Measurements from ENCODE around the gene ALDH18A1. TPM values are rescaled to one million over a fixed set of nuclear protein-coding genes. Genes with fewer than 3 reads are reported as not detected.
A peak's percentile ranks its signal among the peaks of the same experiment; 100 is the strongest.

Gene ALDH18A1
- total RNA-seq, 2 donors from 2014 or later: 35.8 to 39.4 TPM

DNA sequence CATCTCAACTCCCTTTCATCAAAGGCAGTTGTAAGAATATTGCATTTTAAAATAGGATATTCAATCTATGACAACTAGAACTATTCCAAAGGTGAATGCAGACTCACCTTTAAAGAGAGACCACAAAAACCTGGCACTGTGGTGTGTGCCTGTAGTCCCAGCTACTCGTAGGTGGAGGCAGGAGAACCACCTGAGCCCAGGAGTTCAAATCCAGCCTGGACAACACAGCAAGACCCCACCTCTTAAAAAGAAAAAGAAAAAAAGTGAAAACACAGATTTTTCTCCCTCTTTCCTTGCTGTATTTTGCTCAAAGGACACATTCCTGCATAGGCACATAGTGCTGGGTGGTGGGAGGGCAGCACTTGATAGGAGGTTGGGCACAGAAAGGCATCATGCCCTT lies 739 bp upstream of the ALDH18A1 start:
- Histone ChIP-seq H3K9me3 (no peaks in the 10 kb centered on the region), H3K27me3 (replicated peaks; ENCODE audit: insufficient read depth) (no peaks in the 10 kb centered on the region), H3K4me3 (peak overlapping the region; percentile 81), H3K36me3 (peaks cover 6% of the 10 kb centered on the region), H3K27ac (no peak overlapping the region), H3K4me1 (ENCODE audit: control insufficient read depth in 1 of 2, low read depth in 2 of 2) (peaks cover 5 to 21% of the 10 kb centered on the region in 2 donors)
- DNase-seq (ENCODE audit: low spot score) (no peak), ATAC-seq (ENCODE audit: insufficient number of reproducible peaks, low FRiP score, low read depth) (no peak)
- TF ChIP-seq CTCF (IDR thresholded peaks at IDR 0.05): no peak

DNA sequence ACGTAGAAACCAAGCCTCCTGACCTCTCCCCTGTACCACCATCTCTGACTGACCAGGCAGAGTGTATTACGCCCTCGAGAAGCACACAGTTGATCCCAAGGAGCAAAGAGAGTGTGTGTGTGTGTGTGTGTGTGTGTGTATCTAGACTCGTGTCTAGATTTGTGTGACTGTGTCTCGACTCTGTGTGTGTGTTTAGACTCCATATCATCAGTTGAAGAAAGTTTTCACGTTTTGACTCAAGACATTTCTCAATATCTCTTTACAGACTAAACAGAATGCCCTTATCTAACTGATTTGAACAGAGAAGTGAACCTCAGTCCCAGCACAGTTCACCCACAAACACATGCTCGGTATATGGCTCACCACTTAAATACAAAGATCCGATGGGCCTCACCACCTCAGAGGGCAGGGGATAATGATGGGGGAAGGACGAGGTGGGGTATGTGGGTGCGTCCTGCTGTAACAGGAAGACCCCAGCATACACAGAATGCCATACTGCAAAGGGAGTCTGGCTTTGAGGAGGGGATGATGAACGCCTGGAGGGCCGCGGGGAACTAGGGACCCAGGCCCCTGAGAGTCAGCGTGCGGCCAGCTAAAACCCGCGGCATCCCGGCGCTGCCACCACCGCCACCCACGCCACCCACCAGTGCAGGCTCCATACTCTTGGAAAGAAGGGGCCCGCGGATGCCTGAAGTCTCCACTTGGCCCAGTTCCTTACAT lies 780 bp downstream of the ALDH18A1 start:
- Histone ChIP-seq H3K4me3 (peak overlapping the region; percentile 81), H3K27me3 (replicated peaks; ENCODE audit: insufficient read depth) (no peaks in the 10 kb centered on the region), H3K27ac (peak overlapping the region; percentile 30 to 55), H3K4me1 (ENCODE audit: control insufficient read depth in 1 of 2, low read depth in 2 of 2) (peaks cover 5 to 16% of the 10 kb centered on the region in 2 donors), H3K9me3 (no peaks in the 10 kb centered on the region), H3K36me3 (peaks cover 11% of the 10 kb centered on the region)
- no peak for DNase-seq (ENCODE audit: low spot score)
- no peak for TF ChIP-seq CTCF (IDR thresholded peaks at IDR 0.05)
- ATAC-seq (ENCODE audit: insufficient number of reproducible peaks, low FRiP score, low read depth): no peak

GRCh38 chr10:95653895-95654294 lies 2.6 kb downstream of the ALDH18A1 start:
- TF ChIP-seq CTCF (IDR thresholded peaks at IDR 0.05): no peak
- Histone ChIP-seq H3K4me1 (ENCODE audit: control insufficient read depth in 1 of 2, low read depth in 2 of 2) (peaks cover 5 to 16% of the 10 kb centered on the region in 2 donors), H3K27ac (no peak overlapping the region), H3K27me3 (replicated peaks; ENCODE audit: insufficient read depth) (no peaks in the 10 kb centered on the region), H3K4me3 (no peak overlapping the region), H3K9me3 (no peaks in the 10 kb centered on the region), H3K36me3 (peaks cover 11% of the 10 kb centered on the region)
- ATAC-seq (ENCODE audit: insufficient number of reproducible peaks, low FRiP score, low read depth): no peak
- DNase-seq (ENCODE audit: low spot score): no peak

GRCh38 chr10:95651346-95652060 lies 5.0 kb downstream of the ALDH18A1 start:
- TF ChIP-seq CTCF (IDR thresholded peaks at IDR 0.05): no peak
- Histone ChIP-seq H3K4me1 (ENCODE audit: control insufficient read depth in 1 of 2, low read depth in 2 of 2) (peaks cover 0 to 16% of the 10 kb centered on the region in 2 donors), H3K27me3 (replicated peaks; ENCODE audit: insufficient read depth) (no peaks in the 10 kb centered on the region), H3K4me3 (no peak overlapping the region), H3K36me3 (peaks cover 18% of the 10 kb centered on the region), H3K27ac (no peak overlapping the region), H3K9me3 (no peaks in the 10 kb centered on the region)
- ATAC-seq (ENCODE audit: insufficient number of reproducible peaks, low FRiP score, low read depth): no peak
- no peak for DNase-seq (ENCODE audit: low spot score)

- H3K27ac ChIP-seq: no peak overlapping the region
- H3K9me3 ChIP-seq: no peaks in the 10 kb centered on the region
- no peak for ATAC-seq (ENCODE audit: insufficient number of reproducible peaks, low FRiP score, low read depth)
- H3K4me1 ChIP-seq (ENCODE audit: control insufficient read depth in 1 of 2, low read depth in 2 of 2): peaks cover 0 to 10% of the 10 kb centered on the region in 2 donors
- H3K27me3 ChIP-seq (replicated peaks; ENCODE audit: insufficient read depth): no peaks in the 10 kb centered on the region
- no peak for TF ChIP-seq CTCF (IDR thresholded peaks at IDR 0.05)
- H3K4me3 ChIP-seq: no peak overlapping the region
- DNase-seq (ENCODE audit: low spot score): no peak
- H3K36me3 ChIP-seq: peaks cover 21% of the 10 kb centered on the region
Measured at GRCh38 chr10:95650232-95650631, 6.3 kb downstream of the ALDH18A1 start.

All from thoracic aorta (tissue), 2 donors.